Ishikawa (cell line): ENCODE data around the gene ST8SIA1.

Experiments used
- CEBPB ChIP-seq: IDR thresholded peaks from 2 replicates; pipeline ENCODE4 v1.6.1; 2012
- CREB1 ChIP-seq: IDR thresholded peaks from 2 replicates; pipeline ENCODE4 v1.6.1; 2012; ENCODE audit warnings: low read depth
- EGR1 ChIP-seq: IDR thresholded peaks from 2 replicates; pipeline ENCODE4 v1.6.1; 2012
- EP300 ChIP-seq: IDR thresholded peaks from 2 replicates; pipeline ENCODE4 v1.6.1; 2012; ENCODE audit warnings: borderline replicate concordance
- FOXM1 ChIP-seq: IDR thresholded peaks from 2 replicates; pipeline ENCODE4 v1.6.1; 2012; ENCODE audit warnings: low read depth, borderline replicate concordance
- MAX ChIP-seq: IDR thresholded peaks from 2 replicates; pipeline ENCODE4 v1.6.1; 2012
- NFIC ChIP-seq: IDR thresholded peaks from 2 replicates; pipeline ENCODE4 v1.6.1; 2012
- RAD21 ChIP-seq: IDR thresholded peaks from 2 replicates; pipeline ENCODE4 v1.6.1; 2012; ENCODE audit warnings: low read depth
- TAF1 ChIP-seq: IDR thresholded peaks from 2 replicates; pipeline ENCODE4 v1.6.1; 2012; ENCODE audit warnings: low read depth, mild to moderate bottlenecking
- TCF12 ChIP-seq: IDR thresholded peaks from 2 replicates; pipeline ENCODE4 v1.6.1; 2012; ENCODE audit warnings: low read depth
- TEAD4 ChIP-seq: IDR thresholded peaks from 2 replicates; pipeline ENCODE4 v1.6.1; 2012
- YY1 ChIP-seq: IDR thresholded peaks from 2 replicates; pipeline ENCODE4 v1.6.1; 2012; ENCODE audit warnings: low read depth
- ZBTB7A ChIP-seq: IDR thresholded peaks from 2 replicates; pipeline ENCODE4 v1.6.1; 2012; ENCODE audit warnings: low read depth
- TF ChIP-seq, protein P1 (sequence below): IDR thresholded peaks from 2 replicates; pipeline ENCODE4 v1.6.1; 2012
- TF ChIP-seq, protein P2 (sequence below): IDR thresholded peaks from 2 replicates; pipeline ENCODE4 v1.6.1; 2012; ENCODE audit warnings: low read depth, mild to moderate bottlenecking

ST8SIA1 gene

GRCh38 chr12:22201101-22201500, 133.4 kb downstream of the ST8SIA1 start:
- TF ChIP-seq YY1 (no peak), ZBTB7A (no peak), MAX (no peak), NFIC (no peak), TEAD4 (no peak), EGR1 (no peak), CREB1 (no peak), CEBPB (no peak), TAF1 (no peak), EP300 (no peak), TCF12 (no peak), FOXM1 (no peak)
- TF ChIP-seq, protein P1, sequence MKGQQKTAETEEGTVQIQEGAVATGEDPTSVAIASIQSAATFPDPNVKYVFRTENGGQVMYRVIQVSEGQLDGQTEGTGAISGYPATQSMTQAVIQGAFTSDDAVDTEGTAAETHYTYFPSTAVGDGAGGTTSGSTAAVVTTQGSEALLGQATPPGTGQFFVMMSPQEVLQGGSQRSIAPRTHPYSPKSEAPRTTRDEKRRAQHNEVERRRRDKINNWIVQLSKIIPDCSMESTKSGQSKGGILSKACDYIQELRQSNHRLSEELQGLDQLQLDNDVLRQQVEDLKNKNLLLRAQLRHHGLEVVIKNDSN, result no peak
- TF ChIP-seq, protein P2, sequence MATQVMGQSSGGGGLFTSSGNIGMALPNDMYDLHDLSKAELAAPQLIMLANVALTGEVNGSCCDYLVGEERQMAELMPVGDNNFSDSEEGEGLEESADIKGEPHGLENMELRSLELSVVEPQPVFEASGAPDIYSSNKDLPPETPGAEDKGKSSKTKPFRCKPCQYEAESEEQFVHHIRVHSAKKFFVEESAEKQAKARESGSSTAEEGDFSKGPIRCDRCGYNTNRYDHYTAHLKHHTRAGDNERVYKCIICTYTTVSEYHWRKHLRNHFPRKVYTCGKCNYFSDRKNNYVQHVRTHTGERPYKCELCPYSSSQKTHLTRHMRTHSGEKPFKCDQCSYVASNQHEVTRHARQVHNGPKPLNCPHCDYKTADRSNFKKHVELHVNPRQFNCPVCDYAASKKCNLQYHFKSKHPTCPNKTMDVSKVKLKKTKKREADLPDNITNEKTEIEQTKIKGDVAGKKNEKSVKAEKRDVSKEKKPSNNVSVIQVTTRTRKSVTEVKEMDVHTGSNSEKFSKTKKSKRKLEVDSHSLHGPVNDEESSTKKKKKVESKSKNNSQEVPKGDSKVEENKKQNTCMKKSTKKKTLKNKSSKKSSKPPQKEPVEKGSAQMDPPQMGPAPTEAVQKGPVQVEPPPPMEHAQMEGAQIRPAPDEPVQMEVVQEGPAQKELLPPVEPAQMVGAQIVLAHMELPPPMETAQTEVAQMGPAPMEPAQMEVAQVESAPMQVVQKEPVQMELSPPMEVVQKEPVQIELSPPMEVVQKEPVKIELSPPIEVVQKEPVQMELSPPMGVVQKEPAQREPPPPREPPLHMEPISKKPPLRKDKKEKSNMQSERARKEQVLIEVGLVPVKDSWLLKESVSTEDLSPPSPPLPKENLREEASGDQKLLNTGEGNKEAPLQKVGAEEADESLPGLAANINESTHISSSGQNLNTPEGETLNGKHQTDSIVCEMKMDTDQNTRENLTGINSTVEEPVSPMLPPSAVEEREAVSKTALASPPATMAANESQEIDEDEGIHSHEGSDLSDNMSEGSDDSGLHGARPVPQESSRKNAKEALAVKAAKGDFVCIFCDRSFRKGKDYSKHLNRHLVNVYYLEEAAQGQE, result no peak

- no peak for TF ChIP-seq TEAD4
- TF ChIP-seq TCF12, result no peak
- TF ChIP-seq, protein P2, result no peak
- no peak for TF ChIP-seq ZBTB7A
- TF ChIP-seq, protein P1, result no peak
- TF ChIP-seq FOXM1, result no peak
- no peak for TF ChIP-seq EP300
- no peak for TF ChIP-seq YY1
- TF ChIP-seq NFIC, result no peak
- TF ChIP-seq RAD21, result no peak
- no peak for TF ChIP-seq MAX
- TF ChIP-seq TAF1, result no peak
- no peak for TF ChIP-seq CREB1
- TF ChIP-seq EGR1, result no peak
- TF ChIP-seq CEBPB, result no peak
Observed at GRCh38 chr12:22196236-22196635, 138.3 kb downstream of the ST8SIA1 start.

GRCh38 chr12:22190969-22191368, 143.5 kb downstream of the ST8SIA1 start:
- TF ChIP-seq TCF12 (no peak), MAX (no peak), NFIC (no peak), FOXM1 (no peak), CREB1 (no peak), EP300 (no peak), CEBPB (no peak), EGR1 (no peak), ZBTB7A (no peak), RAD21 (no peak), TAF1 (no peak), TEAD4 (no peak), YY1 (no peak)
- TF ChIP-seq, protein P2, result no peak
- TF ChIP-seq, protein P1, result no peak

GRCh38 chr12:22188431-22188830, 146.1 kb downstream of the ST8SIA1 start:
- TF ChIP-seq TAF1 (no peak), CEBPB (no peak), TCF12 (no peak)
